DMS79 treated with DMSO at 0.1 percent for 48 hours (cell line): ENCODE results near the gene GOLGA6L24.
"Not testable (repeated sequence)": the region's sequence is repeated elsewhere in the genome, so short reads cannot be mapped to it uniquely, and the experiment has no call there.

Experiments
- DNase-seq: peaks from one replicate; lab custom pipeline; 2025; lab: John Stamatoyannopoulos, UW

Gene GOLGA6L24

GRCh38 chr15:28357984-28358383 is at the start of gene GOLGA6L24:
Gene GOLGA6L24, minus strand, starts transcription at chr15:28358084. Its CDS starts 61 bp downstream, at chr15:28358023.
- DNase-seq: not testable (repeated sequence)

- DNase-seq: not testable (repeated sequence)
Observed at GRCh38 chr15:28402774-28403435, 45.0 kb upstream of the GOLGA6L24 start.

- not testable (repeated sequence) for DNase-seq
Observed at GRCh38 chr15:28396022-28396421, 38.1 kb upstream of the GOLGA6L24 start.

- DNase-seq: not testable (repeated sequence)
Observed at GRCh38 chr15:28380053-28380452, 22.2 kb upstream of the GOLGA6L24 start.

GRCh38 chr15:28378364-28378763 is 20.5 kb upstream of the GOLGA6L24 start, which contains the start of gene GOLGA8F:
Gene GOLGA8F, plus strand, starts transcription at chr15:28378664. Its CDS starts 98 bp downstream, at chr15:28378762.
- DNase-seq: not testable (repeated sequence)

GRCh38 chr15:28365502-28365901 is 7.6 kb upstream of the GOLGA6L24 start:
- DNase-seq: not testable (repeated sequence)

GRCh38 chr15:28322129-28322588 is 35.7 kb downstream of the GOLGA6L24 start, which contains the start of gene HERC2:
Gene HERC2, minus strand, starts transcription at chr15:28322179. Its CDS starts 746 bp downstream, at chr15:28321433.
- DNase-seq: not testable (repeated sequence)

- DNase-seq: not testable (repeated sequence)
Observed at GRCh38 chr15:28321358-28322078, 36.4 kb downstream of the GOLGA6L24 start.

GRCh38 chr15:28319725-28320124 is 38.2 kb downstream of the GOLGA6L24 start:
- not testable (repeated sequence) for DNase-seq

GRCh38 chr15:28318828-28319227 is 39.1 kb downstream of the GOLGA6L24 start:
- DNase-seq: not testable (repeated sequence)

GRCh38 chr15:28318122-28318521 is 39.8 kb downstream of the GOLGA6L24 start:
- DNase-seq: not testable (repeated sequence)

- DNase-seq: not testable (repeated sequence)
Observed at GRCh38 chr15:28316958-28317357, 40.9 kb downstream of the GOLGA6L24 start.

- DNase-seq: not testable (repeated sequence)
Observed at GRCh38 chr15:28310454-28310853, 47.4 kb downstream of the GOLGA6L24 start.

- DNase-seq: not testable (repeated sequence)
Observed at GRCh38 chr15:28308718-28309117, 49.2 kb downstream of the GOLGA6L24 start.
